ENCODE results near the gene PLXND1.

PLXND1 gene

DNA sequence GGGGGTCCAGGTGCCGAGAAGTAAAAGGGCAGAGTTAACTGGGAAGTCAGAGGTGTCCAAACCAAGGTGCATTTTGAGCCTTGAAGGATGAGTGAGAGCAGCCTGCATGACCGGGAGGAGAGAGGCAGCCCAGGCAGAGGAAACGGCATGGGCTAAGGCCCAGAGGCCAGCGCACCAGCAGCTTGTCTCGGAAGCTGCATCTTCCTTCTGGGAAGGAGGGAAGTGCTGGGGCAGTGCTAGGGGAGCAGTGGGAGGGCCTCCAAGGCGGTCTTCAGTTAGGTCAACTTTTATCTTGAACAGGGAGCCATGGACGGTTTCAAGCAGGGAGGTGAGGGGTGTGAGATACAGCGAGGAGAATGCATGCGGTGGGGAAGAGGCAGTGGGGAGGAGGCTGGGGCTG, 62.5 kb downstream of the PLXND1 start:
- FAIRE-seq = no peak

DNA sequence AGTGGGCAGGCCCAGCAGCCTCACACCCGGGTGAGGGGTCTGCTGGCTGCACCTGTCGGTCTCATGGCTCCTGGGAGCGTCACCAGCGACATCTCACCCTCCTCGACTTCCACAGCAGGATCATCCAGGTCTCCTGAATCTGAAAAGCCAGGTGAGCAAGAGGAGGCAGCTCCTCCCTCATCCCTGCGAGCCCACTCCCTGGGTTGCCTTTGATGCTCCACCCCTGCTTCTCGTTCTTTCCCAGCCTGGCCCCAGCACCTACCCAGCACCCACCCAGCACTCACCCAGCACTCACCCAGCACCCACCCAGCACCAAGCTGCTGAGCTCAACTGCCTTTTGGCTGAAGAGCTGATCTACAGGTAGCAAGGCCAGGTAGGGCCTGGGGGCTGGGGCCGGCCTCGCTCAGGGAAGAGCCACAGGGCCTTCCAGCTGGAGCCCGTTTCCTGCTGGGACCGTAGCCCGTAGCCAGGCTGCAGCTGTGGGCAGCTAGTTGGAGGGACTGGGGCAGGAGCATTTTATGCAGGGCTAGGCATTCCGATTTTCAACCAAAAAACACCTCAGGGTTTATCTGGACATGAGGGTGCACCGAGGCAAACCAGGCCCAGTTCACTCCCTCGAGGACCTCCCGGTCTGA, 63.2 kb downstream of the PLXND1 start, which contains the start of gene H1-8:
H1-8 (plus strand) TSS at position 20 of the 635 bp plus-strand sequence; CDS start at position 64, 44 bp downstream.
- FAIRE-seq = no peak

DNA sequence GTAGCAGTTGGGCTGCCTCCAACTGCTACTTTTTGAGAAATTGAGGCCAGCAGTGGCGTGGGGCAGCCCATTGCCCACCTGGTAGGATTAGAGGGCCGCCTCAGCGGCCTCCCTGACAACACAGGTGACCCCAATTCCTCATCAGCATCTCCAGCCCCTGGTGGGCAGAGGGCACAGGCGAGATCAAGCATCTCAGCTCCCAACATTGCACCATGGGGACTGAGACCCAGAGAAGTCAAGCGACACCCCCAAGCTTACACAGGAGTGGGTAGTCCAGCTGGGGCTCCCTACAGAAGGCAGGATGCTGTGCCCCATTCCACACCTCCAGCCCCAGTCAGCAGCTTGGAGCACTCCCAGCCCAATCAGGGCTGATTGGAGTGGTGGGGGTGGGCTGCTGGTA, 63.7 kb downstream of the PLXND1 start:
- no peak for FAIRE-seq

DNA sequence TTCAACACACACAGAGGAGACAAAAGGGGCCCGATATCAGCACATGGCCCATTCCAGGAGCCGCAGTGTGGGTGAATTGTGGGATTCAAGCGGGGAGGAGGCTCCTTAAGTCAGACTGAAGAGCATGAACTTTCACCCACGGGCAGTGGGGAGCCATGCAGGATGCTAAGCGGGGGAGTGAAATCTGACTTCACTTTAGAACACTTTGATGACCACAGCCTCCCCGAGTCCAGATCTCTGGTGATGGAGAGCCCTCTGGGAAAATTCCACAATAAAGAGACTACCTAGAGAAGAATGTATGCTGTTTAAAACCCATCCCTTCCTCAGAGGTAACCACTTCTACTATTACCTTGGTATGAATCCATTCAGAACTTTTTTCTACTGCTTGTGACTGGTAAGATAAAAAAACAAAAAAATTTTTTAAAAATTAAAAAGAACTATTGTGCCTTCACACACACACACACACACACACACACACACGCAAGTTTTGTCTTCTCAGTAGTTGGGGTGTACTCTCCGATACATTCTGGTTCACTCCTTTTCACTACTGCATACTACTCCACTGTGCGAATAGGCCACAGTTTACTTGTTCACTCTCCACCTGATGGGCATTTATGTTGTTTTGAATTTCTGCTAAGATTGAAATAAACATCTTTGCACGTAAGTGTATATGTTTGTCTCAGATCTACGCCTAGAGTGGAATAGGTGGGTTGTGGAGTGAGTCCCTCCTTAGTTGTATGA, 65.5 kb downstream of the PLXND1 start:
- no peak for FAIRE-seq

DNA sequence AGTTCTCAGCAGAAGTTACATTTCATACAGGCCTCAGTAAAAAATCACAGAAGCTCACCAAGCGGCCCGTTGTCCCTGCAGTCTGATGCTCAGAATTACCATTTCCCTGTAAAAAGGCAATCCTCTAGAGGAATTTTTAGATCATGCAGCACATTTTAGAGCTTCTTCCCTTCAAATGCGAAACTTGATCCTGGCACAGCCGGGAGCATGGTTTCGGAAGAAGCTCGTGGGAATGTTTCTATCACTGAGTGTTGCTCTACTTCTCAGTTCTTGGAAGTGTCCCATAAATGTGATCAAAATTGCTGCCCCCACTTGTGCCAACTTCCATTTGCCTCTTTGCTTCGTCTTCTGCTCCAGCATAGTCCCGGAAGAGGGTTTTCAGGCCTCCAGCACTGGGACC, 67.3 kb downstream of the PLXND1 start:
- FAIRE-seq = no peak

DNA sequence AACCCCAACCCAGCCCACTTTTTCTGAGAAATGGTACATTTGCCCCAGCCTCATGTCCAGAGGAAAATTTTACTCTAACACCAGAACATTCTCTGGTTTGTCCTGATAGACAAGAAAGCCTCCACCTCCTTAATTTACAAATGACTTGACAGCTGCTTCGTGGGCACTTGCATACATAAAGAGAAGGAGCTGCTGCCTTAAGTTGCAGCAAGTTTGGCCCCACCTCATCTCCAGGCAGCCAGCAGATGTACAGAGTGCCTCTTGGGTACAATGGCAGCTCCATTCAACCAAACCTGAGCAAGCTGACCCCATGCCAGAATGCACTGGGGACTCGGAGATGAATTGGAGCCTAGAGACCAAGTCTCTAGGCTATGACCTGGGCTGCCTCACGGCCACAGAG, 69.7 kb downstream of the PLXND1 start:
- FAIRE-seq = no peak

DNA sequence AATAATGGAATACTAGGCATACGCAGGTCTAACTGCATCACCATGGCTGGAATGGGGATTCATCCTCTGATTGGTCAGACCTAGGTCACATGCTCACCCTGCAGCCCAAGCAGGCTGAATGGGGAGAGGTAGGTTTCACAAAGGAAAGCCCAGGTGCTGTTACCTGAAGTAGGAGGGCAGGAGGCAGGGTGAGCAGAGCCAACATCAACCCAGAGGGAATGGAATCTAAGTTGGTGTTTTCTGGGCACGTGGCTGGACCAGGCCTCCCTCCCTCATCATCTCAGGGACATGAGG, 70.2 kb downstream of the PLXND1 start:
- no peak for FAIRE-seq

DNA sequence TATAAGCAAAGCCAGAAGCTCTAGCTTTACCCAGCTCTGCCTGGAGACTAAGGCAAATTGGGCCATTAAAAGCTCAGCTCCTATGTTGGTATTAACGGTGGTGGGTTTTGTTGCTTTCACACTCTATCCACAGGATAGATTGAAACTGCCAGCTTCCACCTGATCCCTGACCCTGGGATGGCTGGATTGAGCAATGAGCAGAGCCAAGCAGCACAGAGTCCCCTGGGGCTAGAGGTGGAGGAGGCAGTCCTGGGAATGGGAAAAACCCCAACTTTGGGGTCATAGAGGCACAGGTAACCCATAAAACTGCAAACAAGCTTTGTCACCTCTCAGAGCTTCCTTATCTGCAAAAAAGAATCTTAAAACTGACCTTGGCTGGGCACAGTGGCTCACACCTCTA, 71.4 kb downstream of the PLXND1 start:
- no peak for FAIRE-seq

DNA sequence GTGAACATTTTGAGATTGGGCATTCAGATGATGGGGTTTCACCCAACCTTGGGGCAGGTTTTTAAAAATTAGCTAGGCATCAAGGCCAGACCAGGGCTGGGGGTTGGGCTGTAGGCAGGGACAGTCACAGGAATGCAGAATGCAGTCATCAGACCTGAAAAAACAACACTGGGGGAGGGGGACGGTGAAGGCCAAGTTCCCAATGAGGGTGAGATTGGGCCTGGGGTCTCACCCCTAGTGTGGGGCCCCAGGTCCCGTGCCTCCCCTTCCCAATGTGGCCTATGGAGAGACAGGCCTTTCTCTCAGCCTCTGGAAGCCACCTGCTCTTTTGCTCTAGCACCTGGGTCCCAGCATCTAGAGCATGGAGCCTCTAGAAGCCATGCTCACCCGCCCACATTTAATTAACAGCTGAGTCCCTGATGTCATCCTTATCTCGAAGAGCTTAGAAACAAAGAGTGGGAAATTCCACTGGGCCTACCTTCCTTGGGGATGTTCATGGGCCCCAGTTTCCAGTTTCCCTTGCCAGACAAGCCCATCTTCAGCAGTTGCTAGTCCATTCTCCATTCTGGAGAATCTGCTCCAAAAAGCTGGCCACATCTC, 71.9 kb downstream of the PLXND1 start:
- FAIRE-seq = no peak

DNA sequence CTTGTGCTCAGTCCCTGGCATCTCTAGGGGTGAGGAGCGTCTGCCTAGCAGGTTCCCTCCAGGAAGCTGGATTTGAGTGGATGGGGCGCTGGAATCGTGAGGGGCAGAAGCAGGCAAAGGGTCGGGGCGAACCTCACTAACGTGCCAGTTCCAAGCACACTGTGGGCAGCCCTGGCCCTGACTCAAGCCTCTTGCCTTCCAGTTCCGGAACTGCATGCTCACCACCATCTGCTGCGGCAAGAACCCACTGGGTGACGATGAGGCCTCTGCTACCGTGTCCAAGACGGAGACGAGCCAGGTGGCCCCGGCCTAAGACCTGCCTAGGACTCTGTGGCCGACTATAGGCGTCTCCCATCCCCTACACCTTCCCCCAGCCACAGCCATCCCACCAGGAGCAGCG, 73.1 kb downstream of the PLXND1 start:
- FAIRE-seq = no peak

DNA sequence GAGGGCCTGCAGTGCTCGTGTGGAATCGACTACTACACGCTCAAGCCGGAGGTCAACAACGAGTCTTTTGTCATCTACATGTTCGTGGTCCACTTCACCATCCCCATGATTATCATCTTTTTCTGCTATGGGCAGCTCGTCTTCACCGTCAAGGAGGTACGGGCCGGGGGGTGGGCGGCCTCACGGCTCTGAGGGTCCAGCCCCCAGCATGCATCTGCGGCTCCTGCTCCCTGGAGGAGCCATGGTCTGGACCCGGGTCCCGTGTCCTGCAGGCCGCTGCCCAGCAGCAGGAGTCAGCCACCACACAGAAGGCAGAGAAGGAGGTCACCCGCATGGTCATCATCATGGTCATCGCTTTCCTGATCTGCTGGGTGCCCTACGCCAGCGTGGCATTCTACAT, 74.2 kb downstream of the PLXND1 start:
- FAIRE-seq = no peak

DNA sequence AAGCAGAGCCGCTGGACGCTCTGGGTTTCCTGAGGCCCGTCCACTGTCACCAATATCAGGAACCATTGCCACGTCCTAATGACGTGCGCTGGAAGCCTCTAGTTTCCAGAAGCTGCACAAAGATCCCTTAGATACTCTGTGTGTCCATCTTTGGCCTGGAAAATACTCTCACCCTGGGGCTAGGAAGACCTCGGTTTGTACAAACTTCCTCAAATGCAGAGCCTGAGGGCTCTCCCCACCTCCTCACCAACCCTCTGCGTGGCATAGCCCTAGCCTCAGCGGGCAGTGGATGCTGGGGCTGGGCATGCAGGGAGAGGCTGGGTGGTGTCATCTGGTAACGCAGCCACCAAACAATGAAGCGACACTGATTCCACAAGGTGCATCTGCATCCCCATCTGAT, 74.8 kb downstream of the PLXND1 start:
- FAIRE-seq = no peak

DNA sequence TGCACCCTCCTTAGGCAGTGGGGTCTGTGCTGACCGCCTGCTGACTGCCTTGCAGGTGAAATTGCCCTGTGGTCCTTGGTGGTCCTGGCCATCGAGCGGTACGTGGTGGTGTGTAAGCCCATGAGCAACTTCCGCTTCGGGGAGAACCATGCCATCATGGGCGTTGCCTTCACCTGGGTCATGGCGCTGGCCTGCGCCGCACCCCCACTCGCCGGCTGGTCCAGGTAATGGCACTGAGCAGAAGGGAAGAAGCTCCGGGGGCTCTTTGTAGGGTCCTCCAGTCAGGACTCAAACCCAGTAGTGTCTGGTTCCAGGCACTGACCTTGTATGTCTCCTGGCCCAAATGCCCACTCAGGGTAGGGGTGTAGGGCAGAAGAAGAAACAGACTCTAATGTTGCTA, 75.7 kb downstream of the PLXND1 start:
- FAIRE-seq = no peak

DNA sequence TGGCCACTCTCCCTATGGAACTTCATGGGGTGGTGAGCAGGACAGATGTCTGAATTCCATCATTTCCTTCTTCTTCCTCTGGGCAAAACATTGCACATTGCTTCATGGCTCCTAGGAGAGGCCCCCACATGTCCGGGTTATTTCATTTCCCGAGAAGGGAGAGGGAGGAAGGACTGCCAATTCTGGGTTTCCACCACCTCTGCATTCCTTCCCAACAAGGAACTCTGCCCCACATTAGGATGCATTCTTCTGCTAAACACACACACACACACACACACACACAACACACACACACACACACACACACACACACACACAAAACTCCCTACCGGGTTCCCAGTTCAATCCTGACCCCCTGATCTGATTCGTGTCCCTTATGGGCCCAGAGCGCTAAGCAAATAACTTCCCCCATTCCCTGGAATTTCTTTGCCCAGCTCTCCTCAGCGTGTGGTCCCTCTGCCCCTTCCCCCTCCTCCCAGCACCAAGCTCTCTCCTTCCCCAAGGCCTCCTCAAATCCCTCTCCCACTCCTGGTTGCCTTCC, 76.2 kb downstream of the PLXND1 start:
- FAIRE-seq = no peak

DNA sequence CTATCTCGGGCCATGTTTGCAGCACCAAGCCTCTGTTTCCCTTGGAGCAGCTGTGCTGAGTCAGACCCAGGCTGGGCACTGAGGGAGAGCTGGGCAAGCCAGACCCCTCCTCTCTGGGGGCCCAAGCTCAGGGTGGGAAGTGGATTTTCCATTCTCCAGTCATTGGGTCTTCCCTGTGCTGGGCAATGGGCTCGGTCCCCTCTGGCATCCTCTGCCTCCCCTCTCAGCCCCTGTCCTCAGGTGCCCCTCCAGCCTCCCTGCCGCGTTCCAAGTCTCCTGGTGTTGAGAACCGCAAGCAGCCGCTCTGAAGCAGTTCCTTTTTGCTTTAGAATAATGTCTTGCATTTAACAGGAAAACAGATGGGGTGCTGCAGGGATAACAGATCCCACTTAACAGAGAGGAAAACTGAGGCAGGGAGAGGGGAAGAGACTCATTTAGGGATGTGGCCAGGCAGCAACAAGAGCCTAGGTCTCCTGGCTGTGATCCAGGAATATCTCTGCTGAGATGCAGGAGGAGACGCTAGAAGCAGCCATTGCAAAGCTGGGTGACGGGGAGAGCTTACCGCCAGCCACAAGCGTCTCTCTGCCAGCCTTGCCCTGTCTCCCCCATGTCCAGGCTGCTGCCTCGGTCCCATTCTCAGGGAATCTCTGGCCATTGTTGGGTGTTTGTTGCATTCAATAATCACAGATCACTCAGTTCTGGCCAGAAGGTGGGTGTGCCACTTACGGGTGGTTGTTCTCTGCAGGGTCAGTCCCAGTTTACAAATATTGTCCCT, 76.9 kb downstream of the PLXND1 start:
- no peak for FAIRE-seq

DNA sequence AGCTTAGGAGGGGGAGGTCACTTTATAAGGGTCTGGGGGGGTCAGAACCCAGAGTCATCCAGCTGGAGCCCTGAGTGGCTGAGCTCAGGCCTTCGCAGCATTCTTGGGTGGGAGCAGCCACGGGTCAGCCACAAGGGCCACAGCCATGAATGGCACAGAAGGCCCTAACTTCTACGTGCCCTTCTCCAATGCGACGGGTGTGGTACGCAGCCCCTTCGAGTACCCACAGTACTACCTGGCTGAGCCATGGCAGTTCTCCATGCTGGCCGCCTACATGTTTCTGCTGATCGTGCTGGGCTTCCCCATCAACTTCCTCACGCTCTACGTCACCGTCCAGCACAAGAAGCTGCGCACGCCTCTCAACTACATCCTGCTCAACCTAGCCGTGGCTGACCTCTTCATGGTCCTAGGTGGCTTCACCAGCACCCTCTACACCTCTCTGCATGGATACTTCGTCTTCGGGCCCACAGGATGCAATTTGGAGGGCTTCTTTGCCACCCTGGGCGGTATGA, 77.8 kb downstream of the PLXND1 start, which contains the start of gene RHO:
RHO (plus strand) TSS at position 51 of the 512 bp plus-strand sequence; CDS start at position 146, 95 bp downstream.
- no peak for FAIRE-seq

DNA sequence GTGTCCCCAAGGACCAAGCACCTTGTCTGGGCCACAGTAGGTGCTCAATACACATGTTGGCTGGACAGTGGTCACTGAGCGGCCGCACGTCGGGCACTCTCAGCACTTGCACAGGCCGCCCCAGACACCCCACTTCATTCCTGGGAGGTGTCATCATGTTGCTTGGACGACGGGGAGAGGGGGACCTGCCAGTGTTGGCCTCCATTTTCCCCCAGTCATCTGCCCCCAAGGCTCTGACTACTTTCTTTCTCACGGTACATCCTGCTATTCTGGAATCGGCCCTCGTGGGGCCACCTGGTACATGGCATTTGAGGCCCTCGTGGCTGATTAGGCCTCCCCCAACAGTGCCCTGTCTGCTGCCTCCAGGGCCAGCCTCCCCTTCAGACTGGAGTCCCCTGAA, 79.2 kb downstream of the PLXND1 start:
- no peak for FAIRE-seq

DNA sequence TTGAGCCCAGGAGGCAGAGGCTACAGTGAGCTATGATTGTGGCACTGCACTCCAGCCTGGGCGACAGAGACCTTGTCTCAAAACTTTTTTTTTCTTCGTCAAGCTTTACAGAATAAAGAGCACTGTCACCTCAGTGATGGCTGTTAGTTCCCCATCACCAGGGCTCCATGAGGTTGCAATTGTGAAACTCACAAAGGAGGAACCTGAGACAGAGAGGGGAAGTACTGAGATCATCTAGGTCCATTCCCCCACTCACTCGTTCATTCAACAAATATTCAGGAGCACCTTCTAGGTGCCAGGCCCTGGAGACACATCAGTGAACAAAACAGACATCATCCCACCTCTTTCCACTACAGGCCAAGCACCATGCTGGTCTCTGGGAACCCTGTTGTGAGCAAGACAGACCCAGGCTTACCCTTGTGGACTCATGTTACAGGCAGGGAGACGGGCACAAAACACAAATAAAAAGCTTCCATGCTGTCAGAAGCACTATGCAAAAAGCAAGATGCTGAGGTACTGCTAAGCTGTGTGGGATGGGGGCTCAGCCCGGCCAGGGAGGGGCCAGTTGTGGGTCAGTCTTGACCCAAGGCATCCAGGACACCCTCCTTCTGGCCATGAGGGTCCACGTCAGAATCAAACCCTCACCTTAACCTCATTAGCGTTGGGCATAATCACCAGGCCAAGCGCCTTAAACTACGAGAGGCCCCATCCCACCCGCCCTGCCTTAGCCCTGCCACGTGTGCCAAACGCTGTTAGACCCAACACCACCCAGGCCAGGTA, 80.2 kb downstream of the PLXND1 start:
- no peak for FAIRE-seq

DNA sequence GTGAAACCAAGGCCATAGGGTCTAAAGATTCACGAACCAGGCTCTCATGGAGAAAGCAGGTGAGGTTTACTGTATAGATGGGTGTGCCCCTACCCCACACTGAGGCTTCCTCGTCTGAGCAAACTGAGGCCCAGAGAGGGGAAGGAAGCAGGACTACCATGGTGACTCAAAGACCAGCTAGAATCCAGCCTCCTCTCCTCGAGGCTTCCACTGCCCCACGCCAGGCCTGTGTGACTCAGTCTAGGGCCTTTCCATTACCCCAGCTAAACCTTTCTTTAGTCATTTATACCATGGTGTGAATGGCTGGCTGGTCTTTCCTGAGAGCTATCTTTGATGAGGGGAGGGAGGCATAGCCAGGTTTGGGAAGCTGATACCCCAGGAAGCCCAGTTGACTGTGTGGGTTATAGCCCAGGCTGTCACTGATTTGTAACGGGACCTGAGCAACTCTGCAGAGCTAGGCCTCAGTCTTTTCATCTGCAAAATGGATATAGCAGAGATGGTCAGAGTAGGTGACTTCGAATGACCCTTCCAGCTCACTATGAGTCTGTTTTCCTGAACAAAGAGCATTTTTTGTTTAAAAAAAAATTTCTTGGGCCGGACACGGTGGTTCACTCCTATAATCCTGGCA, 81.0 kb downstream of the PLXND1 start:
- FAIRE-seq = no peak

DNA sequence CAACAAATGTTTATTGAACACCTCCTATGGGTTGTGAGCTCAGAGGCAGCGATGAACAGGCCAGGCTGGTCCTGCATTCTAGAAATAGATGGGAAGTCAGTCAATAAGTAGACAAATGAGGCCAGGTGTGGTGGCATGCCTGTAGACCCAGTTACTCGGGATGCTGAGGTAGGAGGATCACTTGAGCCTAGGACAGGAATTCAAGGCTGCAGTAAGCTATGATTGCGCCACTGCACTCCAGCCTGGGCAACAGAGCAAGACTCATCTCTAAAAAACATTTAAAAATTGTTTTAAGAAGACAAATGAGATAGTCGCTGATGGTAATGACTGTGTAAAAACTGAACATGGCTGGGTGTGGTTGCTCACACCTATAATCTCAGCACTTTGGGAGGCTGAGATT, 82.4 kb downstream of the PLXND1 start:
- FAIRE-seq = no peak

DNA sequence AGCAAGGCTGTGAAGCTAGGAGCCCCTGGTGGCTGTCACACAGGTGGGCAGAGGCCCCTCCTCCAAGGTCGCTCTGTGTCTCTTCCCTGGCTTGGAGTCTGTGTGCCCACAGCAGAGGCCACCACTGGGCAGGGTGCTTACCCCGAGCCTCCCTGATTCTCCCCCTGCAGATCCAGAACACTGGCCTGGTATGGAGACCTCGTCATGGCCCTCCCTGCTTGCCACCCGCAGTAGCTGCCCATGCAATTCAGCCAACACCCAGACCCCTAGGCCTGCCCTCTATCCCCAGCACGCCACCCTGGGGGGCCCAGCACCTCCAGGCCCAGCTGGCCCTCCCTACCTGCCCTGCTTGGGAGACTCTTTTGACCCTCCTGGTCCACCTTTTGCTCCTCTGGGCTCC, 83.5 kb downstream of the PLXND1 start:
- no peak for FAIRE-seq

DNA sequence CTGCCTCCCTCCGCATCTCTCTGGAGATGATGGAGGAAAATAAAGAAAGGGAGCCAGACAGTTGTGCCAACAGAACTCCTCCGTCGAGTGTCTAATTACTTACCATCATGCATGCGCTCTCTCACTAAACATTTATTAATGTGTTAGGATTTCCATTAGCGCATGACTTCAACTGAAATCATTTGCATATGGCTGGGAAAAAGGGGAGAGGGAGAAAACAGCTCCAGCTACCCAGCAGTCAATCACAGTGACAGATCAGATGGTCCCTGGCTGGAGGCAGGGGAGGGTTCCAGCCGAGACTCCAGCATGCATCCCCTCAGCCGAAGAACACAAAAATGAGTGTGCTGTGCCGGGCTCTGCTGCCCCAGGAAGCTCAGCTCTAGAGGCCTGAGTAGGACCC, 84.9 kb downstream of the PLXND1 start:
- FAIRE-seq = no peak

All from colon (tissue), 2 donors.